DND-41 (cell line): Measurements from ENCODE around the gene RIPOR1.

Source experiments
- CTCF ChIP-seq: IDR thresholded peaks from 2 replicates; pipeline ENCODE4 v1.5.1; 2012; ENCODE audit warnings: borderline replicate concordance, low read length, moderate library complexity, mild to moderate bottlenecking; ENCODE audit not compliant: poor library complexity, severe bottlenecking; ENCODE audit errors: extremely low read depth
- EZH2 ChIP-seq: IDR thresholded peaks from 3 replicates; pipeline ENCODE4 v1.6.1; 2012; ENCODE audit warnings: borderline replicate concordance, low read depth, mild to moderate bottlenecking, moderate library complexity, low read length, inconsistent platforms; ENCODE audit not compliant: severe bottlenecking

DNA sequence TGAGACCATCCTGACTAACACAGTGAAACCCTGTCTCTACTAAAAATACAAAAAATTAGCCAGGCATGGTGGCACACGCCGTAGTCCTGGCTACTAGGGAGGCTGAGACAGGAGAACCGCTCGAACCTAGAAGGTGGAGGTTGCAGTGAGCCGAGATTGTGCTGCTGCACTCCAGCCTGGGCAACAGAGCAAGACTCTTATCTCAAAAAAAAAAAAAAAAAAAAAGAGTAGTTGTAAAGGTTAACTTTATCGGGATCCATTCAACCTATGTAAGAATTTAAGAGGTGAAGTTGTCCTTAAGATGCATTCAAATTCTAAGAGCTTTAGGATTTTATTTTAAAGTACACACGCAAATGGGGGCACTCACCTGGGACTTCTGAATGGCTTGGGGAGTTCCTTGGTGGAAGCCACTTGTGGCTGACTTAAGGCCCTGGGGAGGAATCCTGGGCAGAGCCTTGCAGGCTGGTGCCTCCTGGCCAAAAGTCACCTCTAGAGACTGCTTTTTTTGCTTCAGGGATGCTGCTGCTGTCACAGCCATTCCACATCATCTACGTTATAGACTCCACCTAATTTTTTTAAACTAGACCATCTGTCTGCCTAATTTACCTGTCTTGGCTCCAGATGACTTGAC is 37.0 kb downstream of the RIPOR1 start:
- no peak for TF ChIP-seq CTCF
- no peak for TF ChIP-seq EZH2
